ENCODE data around the gene SLCO2A1. TPM values are rescaled to one million over a fixed set of nuclear protein-coding genes. Genes with fewer than 3 reads are reported as not detected.
A peak's percentile ranks its signal among the peaks of the same experiment; 100 is the strongest.

SLCO2A1 gene
- total and polyA plus RNA-seq, 4 donors: 1.8 to 13.2 (median 8.1) TPM

DNA sequence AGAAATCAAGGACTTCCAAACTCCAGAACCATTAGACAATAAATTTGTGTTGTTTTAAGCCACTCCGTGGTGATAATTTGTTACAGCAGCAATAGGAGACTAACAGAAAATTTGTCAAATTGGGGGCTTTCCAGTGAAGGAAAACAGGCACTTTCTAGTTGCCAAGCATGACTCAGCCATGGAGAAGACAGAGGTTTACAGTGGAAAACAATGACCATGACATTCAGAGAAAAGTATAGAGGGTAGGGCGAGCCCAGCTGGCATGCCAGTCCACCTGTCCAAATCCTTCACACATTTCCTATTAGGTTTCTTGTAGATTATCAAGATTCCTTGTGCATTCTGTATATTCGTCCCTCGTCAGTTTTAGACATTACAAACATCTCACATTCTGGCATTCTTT is 24.9 kb downstream of the SLCO2A1 start:
- H3K36me3 ChIP-seq (ENCODE audit: control insufficient read depth, insufficient read depth, low read length): no peaks in the 10 kb centered on the region
- WGBS (ENCODE audit: insufficient coverage): no CpG with 5 or more reads among the region's 4 CpGs

DNA sequence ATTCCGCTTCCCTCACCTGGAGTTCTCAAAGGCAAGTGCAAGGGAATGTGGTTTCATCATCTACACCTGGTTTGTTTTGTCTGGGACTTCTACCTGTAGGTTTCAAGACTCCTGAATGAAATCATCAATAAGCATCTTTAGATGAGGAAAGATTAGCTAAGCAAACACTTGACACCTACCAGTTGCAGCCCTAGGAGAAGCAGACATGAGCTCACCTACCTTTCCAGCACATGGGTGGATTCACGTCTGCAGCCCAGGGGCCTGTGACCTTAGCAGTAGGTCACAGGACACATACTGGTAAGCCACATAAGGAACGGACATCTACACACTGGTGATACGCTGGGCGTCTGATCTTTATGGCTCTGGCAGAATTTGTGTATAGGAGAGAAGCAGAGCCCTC is 26.7 kb downstream of the SLCO2A1 start:
- WGBS (ENCODE audit: insufficient coverage): 100% methylated on average over 3 of the region's 5 CpGs
- H3K4me3 ChIP-seq (ENCODE audit: low read depth, low read length): no peak overlapping the region
- H3K27ac ChIP-seq (ENCODE audit: low read depth, low read length): no peak overlapping the region
- no peaks in the 10 kb centered on the region for H3K27me3 ChIP-seq (ENCODE audit: control insufficient read depth, insufficient read depth, low read length)
- peaks cover 2% of the 10 kb centered on the region for H3K9me3 ChIP-seq (ENCODE audit: control insufficient read depth, insufficient read depth, low read length)
- DNase-seq (ENCODE audit: low read depth in 4 of 6, low spot score in 6 of 6): no peak
- H3K36me3 ChIP-seq (ENCODE audit: control insufficient read depth, insufficient read depth, low read length): no peaks in the 10 kb centered on the region
- no peaks in the 10 kb centered on the region for H3K4me1 ChIP-seq (ENCODE audit: control insufficient read depth, insufficient read depth, low read length)

More for the DNA sequence above, 24.9 kb downstream of the SLCO2A1 start:
- Histone ChIP-seq H3K27ac (ENCODE audit: low read depth, low read length) (no peak overlapping the region), H3K27me3 (ENCODE audit: control insufficient read depth, insufficient read depth, low read length) (no peaks in the 10 kb centered on the region), H3K4me3 (ENCODE audit: low read depth, low read length) (no peak overlapping the region), H3K9me3 (ENCODE audit: control insufficient read depth, insufficient read depth, low read length) (peaks cover 2% of the 10 kb centered on the region), H3K4me1 (ENCODE audit: control insufficient read depth, insufficient read depth, low read length) (no peaks in the 10 kb centered on the region)
- no peak for DNase-seq (ENCODE audit: low read depth in 4 of 6, low spot score in 6 of 6)

DNA sequence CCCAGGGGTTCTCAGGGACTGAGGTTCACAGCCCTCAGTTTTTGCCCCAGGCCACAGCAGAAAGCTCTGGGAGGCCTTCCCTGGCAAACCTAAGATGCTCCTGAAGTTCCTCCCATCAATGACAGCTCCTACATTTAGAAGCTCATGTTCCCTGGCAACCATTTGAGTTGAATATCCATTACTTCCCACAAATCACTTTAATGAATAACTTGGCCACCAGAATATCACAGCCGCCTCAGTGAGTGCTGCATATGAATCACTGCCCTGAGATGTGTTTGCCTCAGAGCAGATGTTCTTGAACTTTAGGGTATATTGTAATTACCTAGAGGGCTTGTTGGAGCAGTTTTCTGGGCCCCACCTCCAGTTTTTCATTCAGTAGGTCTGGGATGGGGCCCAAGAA is 27.4 kb downstream of the SLCO2A1 start:
- H3K27me3 ChIP-seq (ENCODE audit: control insufficient read depth, insufficient read depth, low read length): no peaks in the 10 kb centered on the region
- H3K4me1 ChIP-seq (ENCODE audit: control insufficient read depth, insufficient read depth, low read length): no peaks in the 10 kb centered on the region
- H3K27ac ChIP-seq (ENCODE audit: low read depth, low read length): no peak overlapping the region
- no peak overlapping the region for H3K4me3 ChIP-seq (ENCODE audit: low read depth, low read length)
- 43% methylated on average over 1 of the region's 1 CpG for WGBS (ENCODE audit: insufficient coverage)
- peaks cover 2% of the 10 kb centered on the region for H3K9me3 ChIP-seq (ENCODE audit: control insufficient read depth, insufficient read depth, low read length)
- peak in 1 of 6 donors; percentile 49 for DNase-seq (ENCODE audit: low read depth in 4 of 6, low spot score in 6 of 6)
- no peaks in the 10 kb centered on the region for H3K36me3 ChIP-seq (ENCODE audit: control insufficient read depth, insufficient read depth, low read length)

DNA sequence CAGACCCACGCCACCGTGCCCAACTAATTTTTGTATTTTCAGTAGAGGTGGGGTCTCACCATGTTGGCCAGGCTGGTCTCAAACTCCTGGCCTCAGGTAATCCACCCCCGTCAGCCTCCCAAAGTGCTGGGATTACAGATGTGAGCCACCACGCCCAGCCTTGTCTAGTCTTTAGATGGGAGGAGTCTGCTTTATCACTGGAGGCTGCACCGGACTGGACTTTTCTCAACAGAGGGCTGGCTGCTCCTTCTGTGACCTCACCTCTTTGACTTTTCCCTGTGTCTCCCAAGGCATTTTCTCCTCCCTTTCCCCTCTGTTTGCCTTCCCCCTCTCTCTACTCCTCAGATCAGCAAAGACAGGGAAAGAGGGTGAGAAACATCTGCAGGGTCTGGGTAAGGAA is 28.5 kb downstream of the SLCO2A1 start:
- 100% methylated on average over 3 of the region's 5 CpGs for WGBS (ENCODE audit: insufficient coverage)
- H3K36me3 ChIP-seq (ENCODE audit: control insufficient read depth, insufficient read depth, low read length): no peaks in the 10 kb centered on the region
- no peaks in the 10 kb centered on the region for H3K27me3 ChIP-seq (ENCODE audit: control insufficient read depth, insufficient read depth, low read length)
- no peaks in the 10 kb centered on the region for H3K4me1 ChIP-seq (ENCODE audit: control insufficient read depth, insufficient read depth, low read length)
- no peak for DNase-seq (ENCODE audit: low read depth in 4 of 6, low spot score in 6 of 6)
- no peak overlapping the region for H3K4me3 ChIP-seq (ENCODE audit: low read depth, low read length)
- H3K27ac ChIP-seq (ENCODE audit: low read depth, low read length): no peak overlapping the region
- H3K9me3 ChIP-seq (ENCODE audit: control insufficient read depth, insufficient read depth, low read length): peaks cover 2% of the 10 kb centered on the region

GRCh38 chr3:133999891-134000685 is 29.6 kb downstream of the SLCO2A1 start:
- Histone ChIP-seq H3K27me3 (ENCODE audit: control insufficient read depth, insufficient read depth, low read length) (no peaks in the 10 kb centered on the region), H3K36me3 (ENCODE audit: control insufficient read depth, insufficient read depth, low read length) (no peaks in the 10 kb centered on the region), H3K27ac (ENCODE audit: low read depth, low read length) (no peak overlapping the region), H3K4me1 (ENCODE audit: control insufficient read depth, insufficient read depth, low read length) (no peaks in the 10 kb centered on the region), H3K9me3 (ENCODE audit: control insufficient read depth, insufficient read depth, low read length) (peaks cover 2% of the 10 kb centered on the region), H3K4me3 (ENCODE audit: low read depth, low read length) (no peak overlapping the region)
- DNase-seq (ENCODE audit: low read depth in 4 of 6, low spot score in 6 of 6): no peak
- WGBS (ENCODE audit: insufficient coverage): 92% methylated on average over 10 of the region's 13 CpGs

- Histone ChIP-seq H3K27me3 (ENCODE audit: control insufficient read depth, insufficient read depth, low read length) (no peaks in the 10 kb centered on the region), H3K9me3 (ENCODE audit: control insufficient read depth, insufficient read depth, low read length) (peaks cover 2% of the 10 kb centered on the region), H3K4me1 (ENCODE audit: control insufficient read depth, insufficient read depth, low read length) (no peaks in the 10 kb centered on the region), H3K36me3 (ENCODE audit: control insufficient read depth, insufficient read depth, low read length) (no peaks in the 10 kb centered on the region), H3K27ac (ENCODE audit: low read depth, low read length) (no peak overlapping the region), H3K4me3 (ENCODE audit: low read depth, low read length) (no peak overlapping the region)
- DNase-seq (ENCODE audit: low read depth in 4 of 6, low spot score in 6 of 6): no peak
- WGBS (ENCODE audit: insufficient coverage): 70% methylated on average over 8 of the region's 9 CpGs
Measured at GRCh38 chr3:133998691-133999241, 31.0 kb downstream of the SLCO2A1 start.

DNA sequence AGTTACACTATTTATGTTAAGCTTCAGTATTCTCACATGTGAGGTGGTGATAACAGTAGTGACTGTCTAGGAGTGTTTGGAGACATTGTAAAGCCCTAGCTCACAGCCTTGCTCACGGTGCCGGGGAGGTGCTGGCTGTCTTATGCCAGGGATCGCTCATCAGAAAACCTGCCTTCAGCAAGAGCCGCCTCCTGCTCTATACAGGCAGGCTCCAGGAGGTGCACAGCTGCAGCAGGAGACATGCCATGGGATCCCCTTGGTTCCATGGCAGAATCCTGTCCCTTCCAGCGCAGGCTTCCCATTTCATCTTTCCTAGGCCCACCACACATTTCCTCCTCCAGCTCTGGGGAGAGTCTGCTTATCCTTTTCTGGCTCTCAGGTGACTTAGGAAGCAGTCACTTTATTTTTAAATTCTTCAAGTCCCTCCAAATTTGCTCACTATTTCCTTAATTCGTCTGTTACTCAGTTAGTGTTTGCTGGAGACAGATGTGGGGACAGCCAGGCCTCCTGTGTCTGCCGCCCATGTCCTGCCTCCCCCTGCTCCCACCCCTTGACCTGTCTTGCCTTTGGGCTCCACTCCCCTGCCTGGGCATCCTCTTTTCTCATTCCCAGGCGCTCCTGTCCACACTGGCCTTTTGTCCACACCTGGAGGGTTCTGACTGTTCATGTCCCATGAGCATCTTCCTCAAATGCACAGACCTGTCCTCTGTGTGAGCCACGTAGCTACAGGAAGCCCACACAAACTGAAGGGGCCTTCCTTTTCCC is 31.7 kb downstream of the SLCO2A1 start:
- Histone ChIP-seq H3K4me1 (ENCODE audit: control insufficient read depth, insufficient read depth, low read length) (peaks cover under 1% of the 10 kb centered on the region), H3K27ac (ENCODE audit: low read depth, low read length) (no peak overlapping the region), H3K36me3 (ENCODE audit: control insufficient read depth, insufficient read depth, low read length) (no peaks in the 10 kb centered on the region), H3K4me3 (ENCODE audit: low read depth, low read length) (no peak overlapping the region), H3K9me3 (ENCODE audit: control insufficient read depth, insufficient read depth, low read length) (no peaks in the 10 kb centered on the region), H3K27me3 (ENCODE audit: control insufficient read depth, insufficient read depth, low read length) (no peaks in the 10 kb centered on the region)
- WGBS (ENCODE audit: insufficient coverage): 84% methylated on average over 9 of the region's 9 CpGs
- DNase-seq (ENCODE audit: low read depth in 4 of 6, low spot score in 6 of 6): no peak

DNA sequence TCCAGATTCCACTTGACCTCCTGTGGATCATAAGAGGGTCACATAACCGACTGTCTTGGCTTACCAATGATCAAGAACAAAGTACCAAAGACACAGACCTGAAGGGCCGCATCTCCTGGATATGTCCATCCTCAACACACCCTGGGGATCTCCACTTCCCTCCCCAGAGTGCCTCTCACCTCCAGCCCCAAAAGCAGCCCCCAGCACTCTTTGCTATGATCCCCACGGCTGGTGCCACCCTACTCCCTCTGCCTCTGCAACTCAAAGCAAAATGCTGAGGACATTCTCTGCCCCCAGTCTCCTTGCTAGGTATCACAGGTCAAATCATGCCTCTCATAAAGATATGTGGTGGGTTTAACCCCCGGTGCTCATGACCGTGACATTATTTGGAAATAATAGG is 32.7 kb downstream of the SLCO2A1 start:
- no peak overlapping the region for H3K27ac ChIP-seq (ENCODE audit: low read depth, low read length)
- no peaks in the 10 kb centered on the region for H3K27me3 ChIP-seq (ENCODE audit: control insufficient read depth, insufficient read depth, low read length)
- no peak for DNase-seq (ENCODE audit: low read depth in 4 of 6, low spot score in 6 of 6)
- WGBS (ENCODE audit: insufficient coverage): 89% methylated on average over 4 of the region's 5 CpGs
- peaks cover 3% of the 10 kb centered on the region for H3K4me1 ChIP-seq (ENCODE audit: control insufficient read depth, insufficient read depth, low read length)
- no peaks in the 10 kb centered on the region for H3K9me3 ChIP-seq (ENCODE audit: control insufficient read depth, insufficient read depth, low read length)
- no peak overlapping the region for H3K4me3 ChIP-seq (ENCODE audit: low read depth, low read length)
- H3K36me3 ChIP-seq (ENCODE audit: control insufficient read depth, insufficient read depth, low read length): no peaks in the 10 kb centered on the region

GRCh38 chr3:133996251-133996661 is 33.5 kb downstream of the SLCO2A1 start:
- Histone ChIP-seq H3K4me3 (ENCODE audit: low read depth, low read length) (no peak overlapping the region), H3K9me3 (ENCODE audit: control insufficient read depth, insufficient read depth, low read length) (no peaks in the 10 kb centered on the region), H3K36me3 (ENCODE audit: control insufficient read depth, insufficient read depth, low read length) (no peaks in the 10 kb centered on the region), H3K27me3 (ENCODE audit: control insufficient read depth, insufficient read depth, low read length) (no peaks in the 10 kb centered on the region), H3K4me1 (ENCODE audit: control insufficient read depth, insufficient read depth, low read length) (peaks cover 3% of the 10 kb centered on the region), H3K27ac (ENCODE audit: low read depth, low read length) (no peak overlapping the region)
- DNase-seq (ENCODE audit: low read depth in 4 of 6, low spot score in 6 of 6): peak in 2 of 6 donors; percentile 12 to 60
- WGBS (ENCODE audit: insufficient coverage): 21% methylated on average over 12 of the region's 12 CpGs
